Esophagus squamous epithelium (tissue), 4 donors: ENCODE data around the gene GDPD5.

Experiments
- POLR2A ChIP-seq, 4 donors: fragments of 450-650 bp; IDR thresholded peaks; one replicate each; pipeline ENCODE4 v1.6.1; 2017; ENCODE audit warnings: antibody characterized with exemption in 4 of 4, mild to moderate bottlenecking in 4 of 4, moderate library complexity in 3 of 4
- TF ChIP-seq, protein P1 (sequence below), 6 experiments: fragments of 450-650 bp in 4 of 6; fragments of 200-600 bp in 2 of 6; sonication (generic) in 2 of 6; IDR thresholded peaks; one replicate each; pipeline ENCODE4 v1.5.1; 2016 to 2019; ENCODE audit warnings: antibody characterized with exemption in 6 of 6, mild to moderate bottlenecking in 4 of 6, moderate library complexity in 4 of 6

DNA sequence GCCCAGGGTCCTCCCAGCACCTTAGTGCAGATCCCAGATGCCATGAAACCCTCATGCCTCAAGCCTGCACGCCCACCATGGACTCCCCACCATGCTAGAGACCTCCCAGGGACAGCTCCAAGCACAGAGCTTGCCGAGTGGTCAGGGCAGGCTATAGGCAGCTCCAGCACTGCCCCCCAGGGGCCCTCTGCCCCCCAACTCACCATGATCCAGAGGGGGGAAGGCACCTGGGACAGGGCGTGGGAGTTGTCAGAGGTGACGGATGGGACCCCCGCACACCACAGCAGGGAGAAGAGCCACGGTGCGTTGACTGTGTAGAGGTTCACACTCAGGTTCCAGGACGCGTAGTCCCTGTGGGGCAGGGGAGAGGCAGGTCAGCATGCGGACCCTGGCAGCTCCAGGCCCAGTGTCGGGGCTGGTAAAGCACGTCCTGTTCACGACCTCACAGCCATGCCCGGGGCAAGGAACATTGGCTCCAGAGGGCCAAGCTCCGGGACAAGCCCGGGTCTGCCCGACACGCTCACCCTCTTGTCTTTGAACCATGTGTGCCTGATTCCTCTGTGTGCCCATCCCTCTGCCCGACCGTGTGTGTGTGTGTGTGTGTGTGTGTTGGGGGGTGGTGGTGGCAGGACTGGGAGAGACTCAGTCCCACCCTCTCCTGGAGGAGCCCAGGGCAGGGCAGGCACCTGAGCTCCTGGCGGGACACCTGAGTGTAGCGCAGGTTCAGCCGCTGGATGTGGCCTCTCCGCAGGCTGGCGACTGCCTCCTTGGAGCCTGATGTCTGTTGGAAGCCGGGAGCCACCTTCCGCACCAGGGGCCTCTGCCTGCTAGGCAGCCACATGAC lies 84.6 kb downstream of the GDPD5 start:
- TF ChIP-seq, protein P1, sequence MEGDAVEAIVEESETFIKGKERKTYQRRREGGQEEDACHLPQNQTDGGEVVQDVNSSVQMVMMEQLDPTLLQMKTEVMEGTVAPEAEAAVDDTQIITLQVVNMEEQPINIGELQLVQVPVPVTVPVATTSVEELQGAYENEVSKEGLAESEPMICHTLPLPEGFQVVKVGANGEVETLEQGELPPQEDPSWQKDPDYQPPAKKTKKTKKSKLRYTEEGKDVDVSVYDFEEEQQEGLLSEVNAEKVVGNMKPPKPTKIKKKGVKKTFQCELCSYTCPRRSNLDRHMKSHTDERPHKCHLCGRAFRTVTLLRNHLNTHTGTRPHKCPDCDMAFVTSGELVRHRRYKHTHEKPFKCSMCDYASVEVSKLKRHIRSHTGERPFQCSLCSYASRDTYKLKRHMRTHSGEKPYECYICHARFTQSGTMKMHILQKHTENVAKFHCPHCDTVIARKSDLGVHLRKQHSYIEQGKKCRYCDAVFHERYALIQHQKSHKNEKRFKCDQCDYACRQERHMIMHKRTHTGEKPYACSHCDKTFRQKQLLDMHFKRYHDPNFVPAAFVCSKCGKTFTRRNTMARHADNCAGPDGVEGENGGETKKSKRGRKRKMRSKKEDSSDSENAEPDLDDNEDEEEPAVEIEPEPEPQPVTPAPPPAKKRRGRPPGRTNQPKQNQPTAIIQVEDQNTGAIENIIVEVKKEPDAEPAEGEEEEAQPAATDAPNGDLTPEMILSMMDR (IDR thresholded peaks at IDR 0.05): no peak
- no peak for TF ChIP-seq POLR2A (IDR thresholded peaks at IDR 0.05)
